ENCODE measurements around the gene NADSYN1. TPM values are rescaled to one million over a fixed set of nuclear protein-coding genes. Genes with fewer than 3 reads are reported as not detected.
A peak's percentile ranks its signal among the peaks of the same experiment; 100 is the strongest.
"Not testable (repeated sequence)": the region's sequence is repeated elsewhere in the genome, so short reads cannot be mapped to it uniquely, and the experiment has no call there.

The NADSYN1 gene
- total RNA-seq, 2 experiments from 2014 or later, result 76.6 to 78.9 TPM

DNA sequence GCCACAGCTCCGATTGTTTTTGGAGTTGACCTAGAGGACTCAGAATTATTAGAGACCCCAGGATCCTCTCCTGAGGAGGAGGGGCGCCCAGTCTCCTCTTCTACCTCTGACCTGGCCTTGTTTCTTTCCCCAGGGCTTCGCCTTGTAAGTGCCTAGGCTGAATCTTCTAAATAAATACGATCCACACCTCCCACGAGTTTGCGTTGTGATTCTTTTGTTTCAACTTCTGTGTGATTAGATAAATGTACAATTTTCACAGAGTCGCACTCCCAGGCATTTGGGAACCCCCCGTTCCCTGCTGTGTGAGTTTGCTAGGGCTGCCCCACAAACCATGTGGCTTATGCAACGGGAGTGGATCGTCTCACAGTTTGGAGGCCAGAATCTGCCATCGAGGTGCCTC lies 86.0 kb downstream of the NADSYN1 start:
- H3K36me3 Mint-ChIP-seq (ENCODE audit: low read depth), result peaks cover 1% of the 10 kb centered on the region
- CTCF ChIA-PET, result no interaction called here
- H3K4me1 Mint-ChIP-seq (ENCODE audit: low read depth), result peaks cover 15% of the 10 kb centered on the region
- intact Hi-C loops (cut with micrococcal nuclease), result no loop called here
- H3K27me3 Mint-ChIP-seq (ENCODE audit: low read depth), result peaks cover 4% of the 10 kb centered on the region
- DNase-seq, result no peak
- H3K27ac Mint-ChIP-seq, result no peak overlapping the region
- H3K9me3 Mint-ChIP-seq, result peaks cover 12% of the 10 kb centered on the region
- no peak overlapping the region for H3K4me3 Mint-ChIP-seq

DNA sequence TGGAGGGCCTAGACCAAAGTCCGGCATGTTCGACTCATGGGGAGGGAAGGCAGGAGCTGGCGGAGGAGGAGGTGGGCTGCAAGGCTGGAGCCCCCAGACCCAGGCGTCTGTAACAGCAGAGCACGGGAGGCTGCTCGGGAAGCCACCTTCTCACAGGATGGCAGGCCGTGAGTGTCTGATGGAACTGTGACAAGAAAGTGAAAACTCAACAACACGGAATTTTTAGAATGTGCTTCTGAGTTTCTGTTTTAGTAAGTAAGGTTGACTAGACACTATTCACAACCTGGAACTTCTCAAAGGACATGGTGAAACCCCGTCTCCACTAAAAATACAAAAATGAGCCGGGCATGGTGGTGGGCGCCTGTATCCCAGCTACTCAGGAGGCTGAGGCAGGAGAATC lies 87.0 kb downstream of the NADSYN1 start:
- H3K4me3 Mint-ChIP-seq; H3K36me3 Mint-ChIP-seq (ENCODE audit: low read depth); intact Hi-C loops (cut with micrococcal nuclease); DNase-seq; H3K27me3 Mint-ChIP-seq (ENCODE audit: low read depth); CTCF ChIA-PET; H3K27ac Mint-ChIP-seq: not testable (repeated sequence)
- H3K9me3 Mint-ChIP-seq, result peaks cover 12% of the 10 kb centered on the region
- H3K4me1 Mint-ChIP-seq (ENCODE audit: low read depth), result peaks cover 19% of the 10 kb centered on the region

DNA sequence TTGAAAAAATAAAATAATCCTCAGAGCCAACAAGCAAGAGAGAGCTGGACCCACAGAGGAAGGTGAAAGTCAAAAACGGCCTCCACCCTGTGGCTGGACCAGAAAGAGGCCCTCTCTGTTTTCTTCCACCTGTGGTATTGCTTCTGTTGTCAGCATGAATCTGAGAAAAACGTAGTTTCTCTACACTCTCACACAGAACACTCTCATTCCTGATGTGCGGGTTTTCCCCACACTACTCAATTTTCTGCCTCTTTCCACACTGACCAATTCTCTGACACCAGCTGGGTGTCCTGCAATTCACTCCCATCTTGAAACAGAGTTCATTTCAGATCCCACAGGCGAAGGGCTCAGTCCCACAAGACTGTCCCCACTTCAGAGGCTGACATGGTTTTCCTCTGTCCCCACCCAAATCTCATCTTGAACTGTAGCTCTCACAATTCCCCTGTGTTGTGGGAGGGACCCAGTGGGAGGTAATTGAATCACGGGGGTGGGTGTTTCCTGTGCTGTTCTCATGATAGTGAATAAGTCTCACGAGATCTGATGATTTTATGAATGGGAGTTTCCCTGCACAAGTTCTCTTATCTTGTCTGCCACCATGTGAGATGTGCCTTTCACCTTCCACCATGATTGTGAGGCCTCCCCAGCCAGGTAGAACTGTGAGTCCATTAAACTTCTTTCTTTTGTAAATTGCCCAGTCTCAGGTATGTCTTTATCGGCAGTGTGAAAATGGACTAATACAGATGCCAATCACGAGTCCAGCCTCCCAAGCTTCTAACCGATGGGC lies 87.7 kb downstream of the NADSYN1 start:
- CTCF ChIA-PET; H3K27ac Mint-ChIP-seq; H3K36me3 Mint-ChIP-seq (ENCODE audit: low read depth); intact Hi-C loops (cut with micrococcal nuclease); H3K4me3 Mint-ChIP-seq; H3K27me3 Mint-ChIP-seq (ENCODE audit: low read depth); DNase-seq: not testable (repeated sequence)
- Mint-ChIP-seq H3K4me1 (ENCODE audit: low read depth) (peaks cover 19% of the 10 kb centered on the region), H3K9me3 (peaks cover 12% of the 10 kb centered on the region)

DNA sequence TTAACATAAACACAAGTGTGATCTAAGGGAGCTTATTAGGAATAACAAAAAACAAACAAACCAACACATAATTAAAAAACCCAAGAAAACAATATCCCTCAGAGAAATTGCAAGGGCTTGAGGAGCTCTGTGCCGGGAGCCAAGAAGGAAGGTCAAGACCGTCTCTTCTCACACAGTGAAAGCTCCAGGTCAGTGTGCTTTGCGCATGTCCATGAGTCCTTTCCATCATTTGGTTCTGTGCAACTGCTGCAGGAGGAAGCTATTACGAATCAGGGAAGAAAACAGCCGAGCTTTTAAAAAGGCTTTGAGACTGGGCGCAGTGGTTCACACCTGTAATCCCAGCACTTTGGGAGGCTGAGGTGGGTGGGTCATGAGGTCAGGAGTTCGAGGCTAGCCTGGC lies 89.4 kb downstream of the NADSYN1 start:
- H3K4me1 Mint-ChIP-seq (ENCODE audit: low read depth), result peaks cover 19% of the 10 kb centered on the region
- H3K27ac Mint-ChIP-seq, result no peak overlapping the region
- DNase-seq, result no peak
- CTCF ChIA-PET, result no interaction called here
- peaks cover 1% of the 10 kb centered on the region for H3K36me3 Mint-ChIP-seq (ENCODE audit: low read depth)
- intact Hi-C loops (cut with micrococcal nuclease), result no loop called here
- no peak overlapping the region for H3K4me3 Mint-ChIP-seq
- peaks cover 12% of the 10 kb centered on the region for H3K9me3 Mint-ChIP-seq
- H3K27me3 Mint-ChIP-seq (ENCODE audit: low read depth), result peaks cover 12% of the 10 kb centered on the region

DNA sequence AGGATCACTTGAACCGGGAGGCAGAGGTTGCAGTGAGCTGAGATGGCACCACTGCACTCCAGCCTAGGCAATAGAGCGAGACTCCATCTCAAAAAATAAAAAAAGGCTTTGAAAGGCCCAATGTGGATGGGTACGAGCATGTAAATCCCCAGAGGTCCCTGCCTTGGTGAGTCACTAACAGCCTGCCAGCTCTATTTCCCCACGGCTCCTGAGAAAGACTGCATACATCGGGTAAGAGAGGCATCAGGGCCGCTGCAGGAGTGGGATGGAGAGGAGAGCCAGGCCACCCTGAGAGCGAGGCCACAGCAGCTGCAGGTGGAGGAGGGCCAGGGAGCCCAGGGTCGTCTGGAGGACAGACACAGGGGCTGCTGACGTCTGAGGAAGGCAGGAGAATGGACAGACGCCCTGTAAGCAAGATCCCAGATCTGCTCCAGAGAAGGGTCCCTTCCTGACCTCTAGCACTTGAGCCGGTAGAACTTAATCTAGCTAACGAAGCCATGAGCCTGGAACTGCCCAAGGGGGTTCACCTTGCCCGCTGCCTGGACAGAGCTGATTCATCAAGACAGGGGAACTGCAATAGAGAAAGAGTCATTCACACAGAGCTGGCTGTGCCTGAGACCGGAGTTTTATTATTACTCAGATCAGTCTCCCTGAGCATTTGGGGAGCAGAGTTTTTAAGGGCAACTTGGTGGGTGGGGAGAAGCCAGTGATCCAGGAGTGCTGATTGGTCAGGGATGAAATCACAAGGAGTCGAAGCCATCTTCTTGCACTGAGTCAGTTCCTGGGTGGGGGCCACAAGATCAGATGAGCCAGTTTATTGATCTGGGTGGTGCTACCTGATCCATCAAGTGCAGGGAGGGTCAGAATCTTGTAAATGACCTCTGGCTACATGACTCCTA lies 90.1 kb downstream of the NADSYN1 start:
- peak; percentile 38 for DNase-seq
- Mint-ChIP-seq H3K27me3 (ENCODE audit: low read depth) (peaks cover 12% of the 10 kb centered on the region), H3K27ac (no peak overlapping the region), H3K4me1 (ENCODE audit: low read depth) (peaks cover 19% of the 10 kb centered on the region), H3K4me3 (no peak overlapping the region), H3K36me3 (ENCODE audit: low read depth) (peaks cover 1% of the 10 kb centered on the region), H3K9me3 (peaks cover 12% of the 10 kb centered on the region)
- intact Hi-C loops (cut with micrococcal nuclease), result no loop called here
- CTCF ChIA-PET, result no interaction called here

DNA sequence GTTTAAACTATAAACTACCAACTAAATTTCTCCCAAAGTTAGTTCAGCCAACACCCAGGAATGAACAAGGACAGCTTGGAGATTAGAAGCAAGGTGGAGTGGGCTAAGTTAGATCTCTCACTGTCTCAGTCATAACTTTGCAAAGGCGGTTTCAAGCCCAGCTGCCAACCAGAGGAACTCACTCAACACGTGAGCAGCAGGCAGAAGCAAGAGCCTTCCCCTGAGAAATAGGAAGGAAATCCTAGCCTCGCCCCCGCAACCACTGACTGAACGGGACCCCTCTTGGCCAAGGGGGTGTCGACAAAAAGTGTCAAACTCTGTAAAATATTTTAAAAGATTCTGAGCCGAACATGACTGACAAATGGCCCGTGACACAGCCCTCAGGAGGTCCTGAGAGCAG lies 90.9 kb downstream of the NADSYN1 start:
- CTCF ChIA-PET, result no interaction called here
- Mint-ChIP-seq H3K36me3 (ENCODE audit: low read depth) (peaks cover 1% of the 10 kb centered on the region), H3K4me3 (no peak overlapping the region), H3K9me3 (peaks cover 12% of the 10 kb centered on the region), H3K27me3 (ENCODE audit: low read depth) (peaks cover 12% of the 10 kb centered on the region), H3K4me1 (ENCODE audit: low read depth) (peaks cover 19% of the 10 kb centered on the region), H3K27ac (no peak overlapping the region)
- intact Hi-C loops (cut with micrococcal nuclease), result no loop called here
- DNase-seq, result peak; percentile 19

DNA sequence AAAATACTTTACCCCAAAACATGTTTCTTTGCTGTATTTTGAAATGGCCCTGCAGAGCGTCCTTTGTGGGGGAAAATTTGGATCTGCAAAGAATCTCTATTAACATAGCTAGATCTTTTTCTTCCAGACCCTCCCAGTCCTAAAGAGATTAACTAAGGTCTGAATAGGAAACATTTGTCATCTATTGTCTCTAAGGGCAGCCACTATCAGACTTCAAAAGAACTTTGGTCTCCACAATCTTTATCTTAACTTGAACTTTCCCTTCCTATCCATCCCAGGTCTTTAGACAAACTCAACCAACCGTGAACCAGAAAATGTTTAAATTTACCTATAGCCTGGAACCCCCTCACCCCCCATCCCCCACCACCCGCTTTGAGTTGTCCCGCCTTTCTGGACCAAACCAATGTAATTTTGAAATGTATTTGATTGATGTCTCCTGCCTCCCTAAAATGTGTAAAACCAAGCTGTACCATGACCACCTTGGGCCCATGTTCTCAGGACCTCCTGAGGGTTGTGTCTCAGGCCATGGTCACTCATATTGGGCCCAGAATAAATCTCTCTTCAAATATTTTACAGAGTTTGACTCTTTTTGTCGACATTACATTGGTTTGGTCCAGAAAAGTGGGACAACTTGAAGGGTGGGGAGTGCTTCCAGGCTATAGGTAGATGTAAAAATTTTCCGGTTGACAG lies 91.7 kb downstream of the NADSYN1 start:
- peaks cover 19% of the 10 kb centered on the region for H3K4me1 Mint-ChIP-seq (ENCODE audit: low read depth)
- intact Hi-C loops (cut with micrococcal nuclease), result no loop called here
- H3K9me3 Mint-ChIP-seq, result peaks cover 12% of the 10 kb centered on the region
- H3K4me3 Mint-ChIP-seq, result no peak overlapping the region
- DNase-seq, result no peak
- peaks cover 17% of the 10 kb centered on the region for H3K27me3 Mint-ChIP-seq (ENCODE audit: low read depth)
- CTCF ChIA-PET, result interaction anchor here (0.5 kb wide), 1 partner anchor 1833 kb away, joined by 3 read pairs; no protein-coding TSS in a partner anchor
- H3K36me3 Mint-ChIP-seq (ENCODE audit: low read depth), result peaks cover 1% of the 10 kb centered on the region
- no peak overlapping the region for H3K27ac Mint-ChIP-seq

DNA sequence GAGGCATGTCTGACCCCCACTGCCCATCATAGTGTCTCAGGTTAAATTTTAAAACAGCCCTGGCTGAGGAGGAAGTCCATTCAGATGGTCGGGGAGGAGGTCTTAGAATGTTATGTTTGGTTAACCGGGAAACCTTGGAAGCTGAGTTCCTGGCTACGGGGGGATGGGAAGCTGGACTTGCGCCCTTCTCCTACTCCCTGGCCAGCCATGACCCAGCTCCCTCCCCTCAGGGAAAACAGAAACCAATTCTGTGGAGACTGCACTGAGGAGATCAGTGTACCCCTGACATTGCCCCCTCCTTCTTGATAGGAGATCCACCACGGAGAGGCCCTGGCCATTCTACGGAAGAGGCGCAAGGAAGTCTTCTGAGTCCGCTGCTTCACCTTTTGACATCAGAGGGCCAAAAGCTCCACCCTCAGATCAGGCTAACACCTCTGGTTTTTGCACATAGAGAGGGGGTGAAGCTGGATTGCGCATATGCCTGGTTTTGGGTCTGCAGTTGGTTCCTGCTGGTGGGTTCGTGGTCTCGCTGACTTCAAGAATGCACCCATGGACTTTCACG lies 92.5 kb downstream of the NADSYN1 start:
- H3K27ac Mint-ChIP-seq, result no peak overlapping the region
- peaks cover 19% of the 10 kb centered on the region for H3K4me1 Mint-ChIP-seq (ENCODE audit: low read depth)
- H3K4me3 Mint-ChIP-seq, result no peak overlapping the region
- CTCF ChIA-PET, result no interaction called here
- intact Hi-C loops (cut with micrococcal nuclease), result no loop called here
- peaks cover 1% of the 10 kb centered on the region for H3K36me3 Mint-ChIP-seq (ENCODE audit: low read depth)
- peaks cover 12% of the 10 kb centered on the region for H3K9me3 Mint-ChIP-seq
- no peak for DNase-seq
- H3K27me3 Mint-ChIP-seq (ENCODE audit: low read depth), result peaks cover 19% of the 10 kb centered on the region

DNA sequence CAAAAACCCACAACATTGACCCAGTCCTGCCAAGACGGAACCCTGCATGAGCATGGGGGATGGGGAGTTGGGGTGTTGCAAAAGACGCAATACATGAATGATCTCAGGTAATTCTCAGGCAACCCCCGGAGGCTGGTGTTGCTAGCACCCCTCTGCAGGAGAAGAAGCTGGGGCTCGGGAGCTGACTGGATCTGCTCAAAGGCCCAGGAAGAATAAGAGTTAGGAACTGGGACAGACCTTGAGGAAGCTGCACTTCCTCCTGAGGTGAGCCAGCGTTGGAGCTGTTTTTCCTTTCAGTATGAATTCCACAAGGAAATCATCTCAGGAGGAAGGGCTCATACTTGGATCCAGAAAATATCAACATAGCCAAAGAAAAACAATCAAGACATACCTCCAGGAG lies 95.1 kb downstream of the NADSYN1 start, which contains the start of gene KRTAP5-9:
KRTAP5-9 (plus strand) TSS at position 301 of the 400 bp plus-strand sequence. CDS start 238 bp downstream, outside the sequence.
- intact Hi-C loops (cut with micrococcal nuclease), result no loop called here
- no peak within 1 kb of the TSS for H3K27ac Mint-ChIP-seq
- no peak within 1 kb of the TSS for H3K4me3 Mint-ChIP-seq
- no peaks in the 10 kb centered on the region for H3K36me3 Mint-ChIP-seq (ENCODE audit: low read depth)
- H3K27me3 Mint-ChIP-seq (ENCODE audit: low read depth), result peaks cover 15% of the 10 kb centered on the region
- H3K4me1 Mint-ChIP-seq (ENCODE audit: low read depth), result peaks cover 15% of the 10 kb centered on the region
- DNase-seq, result no peak
- H3K9me3 Mint-ChIP-seq, result no peaks in the 10 kb centered on the region
- CTCF ChIA-PET, result interaction anchor here (0.5 kb wide), 1 partner anchor 28 kb away, joined by 4 read pairs; no protein-coding TSS in a partner anchor

DNA sequence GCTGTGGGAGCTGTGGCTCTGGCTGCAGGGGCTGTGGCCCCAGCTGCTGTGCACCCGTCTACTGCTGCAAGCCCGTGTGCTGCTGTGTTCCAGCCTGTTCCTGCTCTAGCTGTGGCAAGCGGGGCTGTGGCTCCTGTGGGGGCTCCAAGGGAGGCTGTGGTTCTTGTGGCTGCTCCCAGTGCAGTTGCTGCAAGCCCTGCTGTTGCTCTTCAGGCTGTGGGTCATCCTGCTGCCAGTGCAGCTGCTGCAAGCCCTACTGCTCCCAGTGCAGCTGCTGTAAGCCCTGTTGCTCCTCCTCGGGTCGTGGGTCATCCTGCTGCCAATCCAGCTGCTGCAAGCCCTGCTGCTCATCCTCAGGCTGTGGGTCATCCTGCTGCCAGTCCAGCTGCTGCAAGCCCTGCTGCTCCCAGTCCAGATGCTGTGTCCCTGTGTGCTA lies 95.7 kb downstream of the NADSYN1 start:
- CTCF ChIA-PET, result interaction anchor here (0.5 kb wide), 1 partner anchor 29 kb away, joined by 4 read pairs; no protein-coding TSS in a partner anchor
- H3K27me3 Mint-ChIP-seq (ENCODE audit: low read depth), result peaks cover 15% of the 10 kb centered on the region
- DNase-seq, result no peak
- no peaks in the 10 kb centered on the region for H3K9me3 Mint-ChIP-seq
- H3K27ac Mint-ChIP-seq, result no peak overlapping the region
- intact Hi-C loops (cut with micrococcal nuclease), result no loop called here
- H3K4me1 Mint-ChIP-seq (ENCODE audit: low read depth), result peaks cover 9% of the 10 kb centered on the region
- no peaks in the 10 kb centered on the region for H3K36me3 Mint-ChIP-seq (ENCODE audit: low read depth)
- no peak overlapping the region for H3K4me3 Mint-ChIP-seq
